PC-3 (cell line): ENCODE results near the gene ACSS2. TPM values are rescaled to one million over a fixed set of nuclear protein-coding genes. Genes with fewer than 3 reads are reported as not detected.

Experiments used
- ATAC-seq: fragments of 200-7000 bp; cut with Tn5 transposase; 2 replicates; pipeline ENCODE4 v1.9.1; 2020; ENCODE audit warnings: mild to moderate bottlenecking, moderate library complexity
- BruUV-seq: library from RNA; stranded (reverse); fragments of 400-500 nt; replicated peaks from 2 replicates; lab custom pipeline; 2021; lab: Mats Ljungman, UMichigan
- CTCF ChIA-PET: fragments of 300-600 bp; sonication (Branson Sonifier 250); formaldehyde crosslinking; loops from one replicate; lab custom pipeline; 2022; ENCODE audit warnings: antibody characterized with exemption; lab: Charles Lee
- POLR2A ChIA-PET: fragments of 300-600 bp; sonication (Branson Sonifier 250); formaldehyde crosslinking; loops from one replicate; lab custom pipeline; 2022; ENCODE audit warnings: antibody characterized with exemption; ENCODE audit not compliant: unreplicated experiment; lab: Charles Lee
- DNase-seq: peaks from one replicate; pipeline ENCODE4 v3.0.0-alpha.2; 2015
- H2AFZ ChIP-seq: fragments of 300-600 bp; sonication (generic); 2 replicates; pipeline ENCODE4 v1.6.0; 2016; ENCODE audit warnings: antibody characterized with exemption, low read length
- H3F3A ChIP-seq: fragments of 300-600 bp; sonication (generic); one replicate; pipeline ENCODE4 v1.6.0; 2017; ENCODE audit warnings: antibody characterized with exemption, low read length, control low read depth, mild to moderate bottlenecking; ENCODE audit not compliant: unreplicated experiment
- H3K27ac ChIP-seq: fragments of 300-600 bp; sonication (generic); 2 replicates; pipeline ENCODE4 v1.5.1; 2016; ENCODE audit warnings: mild to moderate bottlenecking, low read length
- H3K27me3 ChIP-seq: fragments of 300-600 bp; sonication (generic); 2 replicates; pipeline ENCODE4 v1.6.1; 2016; ENCODE audit warnings: low read length, mixed read lengths
- H3K36me3 ChIP-seq: fragments of 300-600 bp; sonication (generic); 2 replicates; pipeline ENCODE4 v1.6.1; 2016; ENCODE audit warnings: low read depth, mixed run types, low read length, mixed read lengths
- H3K4me1 ChIP-seq: fragments of 300-600 bp; sonication (generic); 2 replicates; pipeline ENCODE4 v1.5.1; 2016; ENCODE audit warnings: low read length; ENCODE audit not compliant: insufficient read depth
- H3K4me2 ChIP-seq: fragments of 300-600 bp; sonication (generic); 2 replicates; pipeline ENCODE4 v1.6.0; 2016; ENCODE audit warnings: low read length
- H3K4me3 ChIP-seq: fragments of 300-600 bp; sonication (generic); 2 replicates; pipeline ENCODE4 v1.5.1; 2016; ENCODE audit warnings: mild to moderate bottlenecking, low read length, mixed read lengths
- H3K79me2 ChIP-seq: fragments of 300-600 bp; sonication (generic); 2 replicates; pipeline ENCODE4 v1.6.1; 2017; ENCODE audit warnings: low read length, mixed read lengths
- H3K9ac ChIP-seq: fragments of 300-600 bp; sonication (generic); 2 replicates; pipeline ENCODE4 v1.6.0; 2016; ENCODE audit warnings: mild to moderate bottlenecking, low read length
- H3K9me2 ChIP-seq: fragments of 300-600 bp; sonication (generic); replicated peaks from 2 replicates; pipeline ENCODE4 v1.6.1; 2016; ENCODE audit warnings: mixed run types, low read length, mixed read lengths
- H3K9me3 ChIP-seq: fragments of 300-600 bp; sonication (generic); 2 replicates; pipeline ENCODE4 v1.6.1; 2016; ENCODE audit warnings: low read length, mixed read lengths
- H4K20me1 ChIP-seq: fragments of 300-600 bp; sonication (generic); 2 replicates; pipeline ENCODE4 v1.6.1; 2016; ENCODE audit warnings: low read length, mixed read lengths
- EZH2 ChIP-seq: fragments of 300-600 bp; sonication (generic); IDR thresholded peaks from one replicate; pipeline ENCODE4 v1.6.1; 2017; ENCODE audit warnings: antibody characterized with exemption, mild to moderate bottlenecking, low read length; ENCODE audit not compliant: unreplicated experiment
- EZH2phosphoT487 ChIP-seq: fragments of 300-600 bp; sonication (generic); IDR thresholded peaks from 2 replicates; pipeline ENCODE4 v1.6.1; 2018; ENCODE audit warnings: mild to moderate bottlenecking, antibody characterized with exemption, low read length, borderline replicate concordance
- intact Hi-C: fragments of 100-400 bp; cut with micrococcal nuclease; formaldehyde crosslinking; loops from 2 replicates; pipeline ENCODE4 v1.9.0; 2023
- total RNA-seq: library from RNA; depleted of rRNA; stranded (reverse); fragments of >200 nt; gene quantifications from 2 replicates; pipeline ENCODE4 v1.2.3, GENCODE V29; 2014
- TF ChIP-seq, protein P1 (sequence below): fragments of 300-600 bp; sonication (generic); conservative IDR thresholded peaks from 2 replicates; pipeline ENCODE4 v1.5.1; 2017; ENCODE audit warnings: antibody characterized with exemption, low read depth, mild to moderate bottlenecking, low read length

ACSS2 gene
- total RNA-seq, 1 experiment from 2014 or later, result 78.9 TPM

DNA sequence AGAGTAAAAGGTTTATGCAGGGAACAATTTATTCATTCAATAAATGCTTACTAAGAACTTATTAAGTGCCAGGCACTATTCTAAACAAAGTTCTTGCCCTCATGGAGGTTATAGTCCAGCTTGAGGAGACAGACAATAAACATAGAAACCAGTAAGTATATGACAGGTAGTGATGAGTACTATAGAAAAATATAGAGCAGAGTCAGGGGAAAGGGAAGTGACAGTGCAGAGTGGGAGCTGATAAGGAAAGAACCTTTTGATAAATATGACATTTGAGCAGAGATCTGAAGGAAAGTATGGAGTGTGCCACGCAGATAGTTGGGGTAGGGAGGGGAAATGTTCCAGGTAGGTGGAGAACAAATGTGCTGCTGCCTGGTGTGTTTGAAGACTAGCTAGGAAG lies 12.1 kb downstream of the ACSS2 start:
- Histone ChIP-seq H3K27me3 (no peaks in the 10 kb centered on the region), H3K4me1 (peaks cover 20% of the 10 kb centered on the region), H3K4me3 (no peak overlapping the region), H3K27ac (no peak overlapping the region), H3K36me3 (peaks cover 10% of the 10 kb centered on the region), H3K79me2 (peaks cover 18% of the 10 kb centered on the region), H4K20me1 (no peaks in the 10 kb centered on the region), H3F3A (no peaks in the 10 kb centered on the region), H3K9me2 (no peaks in the 10 kb centered on the region), H2AFZ (no peak overlapping the region), H3K9ac (no peak overlapping the region), H3K9me3 (no peaks in the 10 kb centered on the region), H3K4me2 (no peak overlapping the region)
- no peak for TF ChIP-seq EZH2phosphoT487
- TF ChIP-seq EZH2, result no peak
- TF ChIP-seq, protein P1, sequence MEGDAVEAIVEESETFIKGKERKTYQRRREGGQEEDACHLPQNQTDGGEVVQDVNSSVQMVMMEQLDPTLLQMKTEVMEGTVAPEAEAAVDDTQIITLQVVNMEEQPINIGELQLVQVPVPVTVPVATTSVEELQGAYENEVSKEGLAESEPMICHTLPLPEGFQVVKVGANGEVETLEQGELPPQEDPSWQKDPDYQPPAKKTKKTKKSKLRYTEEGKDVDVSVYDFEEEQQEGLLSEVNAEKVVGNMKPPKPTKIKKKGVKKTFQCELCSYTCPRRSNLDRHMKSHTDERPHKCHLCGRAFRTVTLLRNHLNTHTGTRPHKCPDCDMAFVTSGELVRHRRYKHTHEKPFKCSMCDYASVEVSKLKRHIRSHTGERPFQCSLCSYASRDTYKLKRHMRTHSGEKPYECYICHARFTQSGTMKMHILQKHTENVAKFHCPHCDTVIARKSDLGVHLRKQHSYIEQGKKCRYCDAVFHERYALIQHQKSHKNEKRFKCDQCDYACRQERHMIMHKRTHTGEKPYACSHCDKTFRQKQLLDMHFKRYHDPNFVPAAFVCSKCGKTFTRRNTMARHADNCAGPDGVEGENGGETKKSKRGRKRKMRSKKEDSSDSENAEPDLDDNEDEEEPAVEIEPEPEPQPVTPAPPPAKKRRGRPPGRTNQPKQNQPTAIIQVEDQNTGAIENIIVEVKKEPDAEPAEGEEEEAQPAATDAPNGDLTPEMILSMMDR, result no peak
- ChIA-PET POLR2A (no interaction called here), CTCF (no interaction called here)
- ATAC-seq (no peak), DNase-seq (no peak)
- intact Hi-C loops, result no loop called here
- BruUV-seq, result no TSS peak

DNA sequence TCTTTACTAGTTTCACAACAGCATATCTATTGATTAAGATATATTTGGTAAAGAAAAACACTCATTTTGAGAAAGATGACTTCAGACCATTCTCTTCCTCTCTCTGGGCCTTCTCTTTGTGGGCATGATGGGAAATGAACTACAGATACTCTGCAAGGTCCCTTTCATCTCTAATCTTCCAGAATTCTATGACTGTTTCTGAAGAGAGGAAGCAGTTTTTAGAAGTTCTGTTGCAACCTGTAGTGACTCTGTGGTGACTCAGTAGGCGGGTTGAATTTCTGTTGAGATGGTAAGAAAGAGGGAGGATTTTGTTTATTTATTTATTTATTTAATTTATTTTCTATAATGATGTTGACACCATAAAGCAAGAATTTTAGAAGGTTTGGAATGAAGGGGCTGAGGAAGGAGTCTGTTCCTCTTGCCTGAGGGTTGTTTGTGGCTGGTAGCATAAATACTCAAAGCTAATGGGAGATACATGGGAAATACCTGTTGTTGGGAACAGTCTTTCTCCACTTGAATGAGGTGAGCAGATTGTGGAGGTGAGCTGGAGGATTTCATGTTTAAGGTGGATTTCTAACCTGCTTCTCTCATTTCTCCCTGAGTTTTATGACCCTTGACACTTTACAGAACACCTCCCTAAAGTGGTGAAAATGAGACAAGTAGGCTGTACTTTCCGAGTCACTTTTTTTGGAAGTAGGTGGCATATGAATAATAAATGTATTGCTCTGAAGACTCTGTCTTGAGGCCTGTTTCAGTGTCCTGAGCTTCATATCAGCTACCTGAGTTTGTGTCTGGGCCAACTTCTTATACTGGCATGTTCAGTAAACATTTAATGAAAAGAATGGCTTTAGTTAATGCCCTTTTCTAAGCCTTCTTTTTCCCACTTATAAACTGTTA lies 15.0 kb downstream of the ACSS2 start:
- Histone ChIP-seq H3K4me3 (no peak overlapping the region), H2AFZ (no peak overlapping the region), H3K4me1 (peaks cover 24% of the 10 kb centered on the region), H4K20me1 (no peaks in the 10 kb centered on the region), H3K4me2 (peak overlapping the region; percentile 60), H3K27me3 (no peaks in the 10 kb centered on the region), H3K9me2 (no peaks in the 10 kb centered on the region), H3K9me3 (no peaks in the 10 kb centered on the region), H3K79me2 (peaks cover 18% of the 10 kb centered on the region), H3F3A (no peaks in the 10 kb centered on the region), H3K9ac (no peak overlapping the region), H3K27ac (peak overlapping the region; percentile 64), H3K36me3 (no peaks in the 10 kb centered on the region)
- ChIA-PET CTCF (interaction anchor here (0.6 kb wide), 1 partner anchor 66 kb away, joined by 15 read pairs; no protein-coding TSS in a partner anchor), POLR2A (no interaction called here)
- BruUV-seq, result no TSS peak
- ATAC-seq (peak; percentile 94), DNase-seq (peak; percentile 88)
- intact Hi-C loops, result no loop called here
- TF ChIP-seq EZH2 (no peak), EZH2phosphoT487 (no peak)
- TF ChIP-seq, protein P1, result no peak

DNA sequence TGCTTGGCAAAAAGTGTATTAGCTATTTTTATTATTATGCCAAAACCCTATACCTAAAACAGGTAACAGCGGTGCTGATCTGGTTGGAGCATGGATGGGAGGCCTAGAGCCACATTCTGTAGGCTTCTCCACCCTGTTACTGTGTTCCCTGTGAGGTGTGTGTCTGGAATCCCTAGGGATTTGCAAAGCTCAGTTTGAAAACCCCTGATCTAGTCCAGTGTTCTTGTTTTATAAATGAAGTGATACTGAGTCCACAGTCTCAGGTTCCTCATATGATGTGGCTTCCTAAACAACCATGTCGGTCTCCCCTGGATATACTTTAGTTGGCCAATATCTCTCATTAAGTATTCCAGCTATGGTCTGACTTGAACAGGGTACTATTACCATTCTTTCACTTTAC lies 16.3 kb downstream of the ACSS2 start:
- intact Hi-C loops, result no loop called here
- Histone ChIP-seq H3K4me2 (no peak overlapping the region), H3K4me3 (no peak overlapping the region), H3K9me2 (no peaks in the 10 kb centered on the region), H3K9ac (no peak overlapping the region), H3K36me3 (no peaks in the 10 kb centered on the region), H3F3A (no peaks in the 10 kb centered on the region), H3K79me2 (peaks cover 18% of the 10 kb centered on the region), H2AFZ (no peak overlapping the region), H3K4me1 (peaks cover 24% of the 10 kb centered on the region), H3K9me3 (no peaks in the 10 kb centered on the region), H3K27me3 (no peaks in the 10 kb centered on the region), H3K27ac (no peak overlapping the region), H4K20me1 (no peaks in the 10 kb centered on the region)
- CTCF ChIA-PET, result no interaction called here
- DNase-seq (no peak), ATAC-seq (no peak)
- TF ChIP-seq, protein P1, result no peak
- TF ChIP-seq EZH2, result no peak
- no peak for TF ChIP-seq EZH2phosphoT487
- BruUV-seq, result no TSS peak
- POLR2A ChIA-PET, result no interaction called here
